GM20431 (cell line): Measurements from ENCODE around the gene UQCRHL.

Experiments used
- in situ Hi-C: fragments of 300-500 bp; cut with MseI, MboI; formaldehyde crosslinking; loops from one replicate; pipeline ENCODE4 v1.15.0; 2020; ENCODE audit warnings: low sequenced_read_pairs; ENCODE audit not compliant: unreplicated experiment

The UQCRHL gene

DNA sequence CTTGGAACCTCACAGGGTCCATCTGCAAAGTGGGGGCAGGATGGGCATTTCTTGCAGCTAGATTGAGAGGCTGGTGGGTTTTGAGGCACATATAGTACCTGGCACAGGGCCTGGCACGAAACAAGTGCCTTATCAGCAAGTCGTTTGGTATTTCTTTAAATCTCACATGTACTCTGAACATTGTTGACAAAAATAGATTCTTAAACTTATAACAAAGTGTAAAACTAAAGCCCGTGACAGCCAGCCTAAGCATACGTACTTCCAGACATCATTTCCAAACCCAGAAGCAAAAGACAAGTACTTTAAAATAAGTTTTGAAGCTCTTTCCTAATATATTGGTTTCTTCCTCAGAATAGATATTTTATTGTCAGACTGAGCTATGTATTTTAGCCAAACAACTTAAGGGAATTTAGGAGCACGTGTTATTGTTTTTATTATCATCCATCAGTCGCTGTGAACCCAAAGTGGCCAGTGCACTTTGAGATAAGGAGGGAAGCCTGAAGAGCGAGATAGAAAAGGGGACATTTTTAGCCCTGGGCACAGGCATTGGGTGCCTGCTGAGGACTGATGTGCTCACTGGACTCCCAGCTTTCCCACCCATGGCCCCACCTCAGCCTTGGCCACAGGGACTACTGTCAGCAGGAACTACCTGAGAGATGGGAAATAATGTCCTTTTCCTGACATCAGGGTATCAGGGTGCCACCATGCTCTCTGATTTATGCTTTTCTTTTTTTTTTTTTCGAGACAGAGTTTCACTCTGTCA, 45.9 kb downstream of the UQCRHL start:
- in situ Hi-C loops = no loop called here

GRCh38 chr1:15760520-15761211, 46.8 kb downstream of the UQCRHL start:
- in situ Hi-C loops = no loop called here

DNA sequence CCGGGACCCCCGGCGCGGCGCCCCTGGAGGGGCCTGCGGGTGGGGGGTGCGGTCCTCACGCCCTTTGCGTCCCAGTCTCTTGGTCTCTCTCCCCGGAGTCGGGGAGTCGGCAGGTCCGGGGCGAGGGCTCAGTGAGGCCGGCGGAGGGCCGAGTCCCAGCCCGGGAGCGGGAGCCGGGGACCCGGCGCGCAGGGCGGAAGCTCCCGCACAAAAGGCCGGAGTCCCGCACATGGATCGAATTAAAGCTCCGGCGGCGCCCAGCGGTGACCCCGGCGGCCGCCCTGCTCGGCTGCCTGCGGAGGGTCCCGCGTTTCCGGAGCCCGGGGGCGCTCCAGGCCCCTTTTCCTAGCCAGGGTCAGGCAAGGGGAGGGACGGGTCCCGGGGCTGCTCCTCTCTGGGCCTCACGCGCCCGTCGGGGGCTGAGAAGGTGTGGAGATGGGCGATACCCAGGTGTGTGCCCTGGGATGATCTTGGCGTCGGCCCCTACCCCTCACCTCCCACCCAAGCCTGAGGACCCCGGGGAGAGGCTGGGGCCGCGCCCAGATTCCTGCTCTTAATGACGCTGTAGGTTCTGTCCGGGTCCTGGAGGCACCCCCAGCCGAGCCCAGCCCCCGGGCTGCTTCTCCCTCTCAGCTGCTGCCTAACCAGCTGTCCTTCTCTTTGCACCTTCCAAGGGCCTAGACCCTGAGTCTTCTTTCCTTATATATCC, 48.3 kb downstream of the UQCRHL start:
- in situ Hi-C loops = no loop called here

- in situ Hi-C loops = no loop called here
These were observed 49.0 kb downstream of the UQCRHL start, which contains the start of gene FBLIM1 for GRCh38 chr1:15758343-15758931. Gene FBLIM1, plus strand, starts transcription at chr1:15758795. Its CDS starts 6,189 bp downstream, at chr1:15764984.

- in situ Hi-C loops = no loop called here
These were observed 49.7 kb downstream of the UQCRHL start for GRCh38 chr1:15757575-15758342.
